Effector memory CD8-positive, alpha-beta T cell (primary cell): ENCODE results near the gene CAMTA1.

ENCODE experiments used
- ATAC-seq: fragments of 150-1000 bp; cut with Tn5 transposase; replicated peaks from 2 replicates; pipeline ENCODE4 v1.10.0; 2021; ENCODE audit warnings: mild to moderate bottlenecking, moderate library complexity
- DNase-seq, 3 experiments: peaks; one replicate each; pipeline ENCODE4 v3.0.0; 2021
- H3K27ac Mint-ChIP-seq, 2 donors: one replicate each; pipeline ENCODE4 v1.8.0; 2022; ENCODE audit warnings: mild to moderate bottlenecking in 2 of 2, mixed read lengths in 2 of 2, moderate library complexity in 2 of 2
- H3K27me3 Mint-ChIP-seq, 2 donors: one replicate each; pipeline ENCODE4 v1.8.0; 2022; ENCODE audit warnings: mixed read lengths in 2 of 2
- H3K36me3 Mint-ChIP-seq: one replicate; pipeline ENCODE4 v1.8.0; 2022; ENCODE audit warnings: mild to moderate bottlenecking, moderate library complexity, mixed read lengths; ENCODE audit not compliant: insufficient read depth
- H3K4me1 Mint-ChIP-seq, 2 donors: one replicate each; pipeline ENCODE4 v1.8.0; 2022; ENCODE audit warnings: low read depth in 2 of 2, mixed read lengths in 2 of 2
- H3K4me3 Mint-ChIP-seq, 2 donors: one replicate each; pipeline ENCODE4 v1.8.0; 2022; ENCODE audit warnings: mild to moderate bottlenecking in 2 of 2, mixed read lengths in 2 of 2, moderate library complexity in 2 of 2
- H3K9me3 Mint-ChIP-seq, 2 donors: one replicate each; pipeline ENCODE4 v1.8.0; 2022; ENCODE audit warnings: mixed read lengths in 2 of 2

Gene CAMTA1

GRCh38 chr1:7634546-7635240 lies 849.4 kb downstream of the CAMTA1 start:
- no peak for ATAC-seq
- Mint-ChIP-seq H3K4me3 (no peak overlapping the region), H3K27ac (no peak overlapping the region), H3K9me3 (no peaks in the 10 kb centered on the region), H3K36me3 (no peaks in the 10 kb centered on the region), H3K27me3 (peaks cover 55 to 63% of the 10 kb centered on the region in 2 donors), H3K4me1 (no peaks in the 10 kb centered on the region)
- no peak for DNase-seq

DNA sequence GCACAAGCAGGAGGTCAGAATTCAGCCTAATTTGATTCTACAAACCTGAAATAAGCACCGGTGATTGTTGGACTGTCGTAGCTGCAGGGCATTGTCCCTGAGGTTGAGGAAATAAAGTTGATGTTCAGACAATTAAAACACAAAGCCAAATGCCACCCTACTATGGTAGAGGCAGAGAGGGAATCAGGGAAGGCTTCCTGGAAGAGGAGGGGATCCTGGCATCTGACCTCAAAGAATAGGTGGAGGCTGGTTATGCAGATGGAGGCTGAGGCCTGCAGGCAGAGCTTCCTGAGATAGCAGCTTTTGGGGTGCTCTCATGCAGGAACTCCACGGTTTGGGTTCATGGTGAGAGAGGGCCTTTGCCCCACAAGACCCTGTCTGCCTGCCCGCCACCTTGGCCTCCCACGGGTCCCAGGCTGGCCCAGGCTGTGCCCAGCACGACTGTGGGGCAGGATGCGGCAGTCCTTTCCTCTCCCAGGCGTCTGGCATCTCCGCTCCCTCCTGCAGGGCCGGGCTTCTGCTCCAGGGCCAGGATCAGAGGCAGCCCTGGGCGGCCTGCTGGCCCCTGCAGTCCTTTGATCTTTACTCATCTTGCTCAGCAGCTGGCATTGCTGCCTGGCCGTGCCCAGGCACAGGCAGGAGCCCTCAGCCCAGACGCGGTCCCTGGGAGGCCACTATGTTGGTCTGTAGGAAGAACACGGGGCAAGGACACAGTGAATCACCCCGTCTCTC lies 851.7 kb downstream of the CAMTA1 start:
- H3K9me3 Mint-ChIP-seq = no peaks in the 10 kb centered on the region
- DNase-seq = no peak
- no peak overlapping the region for H3K27ac Mint-ChIP-seq
- no peak for ATAC-seq
- peaks cover 39 to 63% of the 10 kb centered on the region in 2 donors for H3K27me3 Mint-ChIP-seq
- no peaks in the 10 kb centered on the region for H3K36me3 Mint-ChIP-seq
- no peaks in the 10 kb centered on the region for H3K4me1 Mint-ChIP-seq
- no peak overlapping the region for H3K4me3 Mint-ChIP-seq

DNA sequence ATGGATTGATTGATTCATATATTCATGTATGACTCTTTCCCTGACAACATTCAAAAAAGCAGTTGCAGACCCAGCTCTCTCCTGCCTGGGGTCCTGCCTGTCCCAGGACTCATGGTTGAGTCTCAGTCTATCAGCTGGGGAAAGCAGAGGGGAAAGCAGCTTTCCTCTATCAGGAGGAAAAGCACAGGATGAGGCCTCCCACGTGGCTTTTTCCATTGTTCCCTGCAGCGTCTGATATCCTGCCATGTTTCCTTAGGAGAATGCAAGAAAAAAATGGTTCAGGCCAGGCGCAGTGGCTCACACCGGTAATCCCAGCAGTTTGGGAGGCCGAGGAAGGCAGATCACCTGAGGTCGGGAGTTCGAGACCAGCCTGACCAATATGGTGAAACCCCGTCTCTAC lies 852.8 kb downstream of the CAMTA1 start:
- DNase-seq = no peak

GRCh38 chr1:7639435-7640131 lies 854.3 kb downstream of the CAMTA1 start:
- Mint-ChIP-seq H3K4me1 (no peaks in the 10 kb centered on the region), H3K4me3 (no peak overlapping the region), H3K9me3 (no peaks in the 10 kb centered on the region), H3K36me3 (no peaks in the 10 kb centered on the region), H3K27me3 (peaks cover 16 to 51% of the 10 kb centered on the region in 2 donors), H3K27ac (no peak overlapping the region)
- DNase-seq = no peak
- ATAC-seq = no peak

More for the DNA sequence above, 852.8 kb downstream of the CAMTA1 start:
- no peaks in the 10 kb centered on the region for H3K36me3 Mint-ChIP-seq
- ATAC-seq = no peak
- H3K27me3 Mint-ChIP-seq = peaks cover 29 to 53% of the 10 kb centered on the region in 2 donors
- H3K4me3 Mint-ChIP-seq = no peak overlapping the region
- no peak overlapping the region for H3K27ac Mint-ChIP-seq
- no peaks in the 10 kb centered on the region for H3K9me3 Mint-ChIP-seq
- H3K4me1 Mint-ChIP-seq = no peaks in the 10 kb centered on the region

DNA sequence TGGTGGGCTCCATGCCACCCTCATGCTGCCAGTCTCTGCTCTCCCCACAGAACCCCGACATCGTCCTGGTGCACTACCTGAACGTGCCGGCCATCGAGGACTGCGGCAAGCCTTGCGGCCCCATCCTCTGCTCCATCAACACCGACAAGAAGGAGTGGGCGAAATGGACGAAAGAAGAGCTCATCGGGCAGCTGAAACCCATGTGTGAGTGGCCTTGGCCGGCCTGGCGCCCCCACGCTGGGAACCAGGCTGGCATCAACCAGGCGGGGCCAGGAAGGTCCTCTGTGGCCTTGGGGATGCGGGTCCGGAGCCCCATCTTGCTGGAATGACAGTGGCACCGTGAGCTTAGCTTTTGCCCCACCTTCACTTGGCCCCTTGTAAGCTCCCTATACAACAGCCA lies 855.1 kb downstream of the CAMTA1 start:
- no peaks in the 10 kb centered on the region for H3K4me1 Mint-ChIP-seq
- H3K4me3 Mint-ChIP-seq = no peak overlapping the region
- H3K27ac Mint-ChIP-seq = no peak overlapping the region

DNA sequence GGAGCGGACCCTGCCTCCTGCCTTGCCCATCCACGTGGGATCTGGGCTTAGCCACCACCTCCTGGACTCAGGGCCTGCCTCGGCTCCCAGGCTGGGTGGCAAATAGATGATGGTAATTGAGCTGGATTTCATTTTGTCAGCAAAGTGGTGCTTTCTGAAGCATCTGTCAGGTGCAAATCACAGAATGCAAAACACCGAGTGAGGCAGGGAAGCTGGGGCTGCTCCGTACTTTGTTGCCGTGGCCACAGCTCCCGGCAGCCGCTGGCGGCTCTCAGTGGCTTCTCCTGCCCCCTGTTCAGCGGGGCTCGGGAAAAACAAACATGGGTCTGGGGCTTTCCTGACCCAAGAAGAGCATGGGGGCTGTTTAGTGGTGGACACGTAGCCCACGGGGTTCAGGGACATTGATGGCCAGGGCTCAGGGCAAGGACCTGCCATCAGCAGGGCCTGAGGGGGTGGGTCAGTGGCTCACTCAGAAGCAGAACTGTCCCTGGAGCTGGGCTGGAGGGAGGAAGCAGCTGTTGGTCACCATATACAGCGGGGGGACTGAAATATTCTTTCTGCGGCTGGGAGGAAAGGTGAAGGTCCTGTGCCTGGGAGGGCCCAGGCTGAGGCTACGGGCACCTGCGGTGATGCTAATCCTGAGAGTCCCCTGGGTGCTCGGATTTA lies 855.8 kb downstream of the CAMTA1 start:
- Mint-ChIP-seq H3K9me3 (no peaks in the 10 kb centered on the region), H3K36me3 (no peaks in the 10 kb centered on the region), H3K27me3 (peaks cover 6 to 44% of the 10 kb centered on the region in 2 donors), H3K27ac (no peak overlapping the region), H3K4me3 (no peak overlapping the region), H3K4me1 (peaks cover 0 to under 1% of the 10 kb centered on the region in 2 donors)
- DNase-seq (no peak), ATAC-seq (no peak)

More for the DNA sequence above, 855.1 kb downstream of the CAMTA1 start:
- ATAC-seq = no peak
- H3K9me3 Mint-ChIP-seq = no peaks in the 10 kb centered on the region
- H3K27me3 Mint-ChIP-seq = peaks cover 11 to 44% of the 10 kb centered on the region in 2 donors
- no peaks in the 10 kb centered on the region for H3K36me3 Mint-ChIP-seq
- no peak for DNase-seq

- peaks cover 0 to 2% of the 10 kb centered on the region in 2 donors for H3K4me1 Mint-ChIP-seq
- no peaks in the 10 kb centered on the region for H3K9me3 Mint-ChIP-seq
- no peak overlapping the region for H3K27ac Mint-ChIP-seq
- no peak overlapping the region for H3K4me3 Mint-ChIP-seq
- DNase-seq (no peak), ATAC-seq (no peak)
- no peaks in the 10 kb centered on the region for H3K36me3 Mint-ChIP-seq
- peaks cover 4 to 44% of the 10 kb centered on the region in 2 donors for H3K27me3 Mint-ChIP-seq
Observed at GRCh38 chr1:7641587-7642417, 856.5 kb downstream of the CAMTA1 start.

DNA sequence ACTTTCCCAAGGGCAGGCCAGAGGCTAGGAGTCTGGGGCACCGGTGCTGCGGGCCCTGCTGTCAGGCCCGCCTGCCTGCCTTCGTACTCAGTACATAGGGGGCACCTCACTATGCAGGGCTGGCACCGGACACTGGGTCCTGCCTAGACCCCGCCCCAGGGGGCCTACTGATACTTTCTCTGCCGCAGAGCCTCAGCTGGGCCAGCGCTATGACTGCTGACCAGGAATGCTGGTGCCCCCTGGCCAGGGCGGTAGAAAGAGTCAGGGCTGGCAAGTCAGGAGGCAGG lies 857.1 kb downstream of the CAMTA1 start:
- Mint-ChIP-seq H3K4me1 (peaks cover 0 to 2% of the 10 kb centered on the region in 2 donors), H3K27me3 (peaks cover 4 to 44% of the 10 kb centered on the region in 2 donors), H3K27ac (no peak overlapping the region), H3K9me3 (no peaks in the 10 kb centered on the region), H3K36me3 (no peaks in the 10 kb centered on the region), H3K4me3 (no peak overlapping the region)
- DNase-seq (no peak), ATAC-seq (no peak)

- H3K27ac Mint-ChIP-seq = no peak overlapping the region
- no peak for DNase-seq
- H3K9me3 Mint-ChIP-seq = no peaks in the 10 kb centered on the region
- H3K4me3 Mint-ChIP-seq = no peak overlapping the region
- no peak for ATAC-seq
- H3K36me3 Mint-ChIP-seq = no peaks in the 10 kb centered on the region
- peaks cover 0 to 2% of the 10 kb centered on the region in 2 donors for H3K4me1 Mint-ChIP-seq
- H3K27me3 Mint-ChIP-seq = peaks cover 4 to 44% of the 10 kb centered on the region in 2 donors
Observed at GRCh38 chr1:7642781-7643529, 857.7 kb downstream of the CAMTA1 start.

- no peak overlapping the region for H3K4me3 Mint-ChIP-seq
- no peaks in the 10 kb centered on the region for H3K36me3 Mint-ChIP-seq
- H3K27ac Mint-ChIP-seq = no peak overlapping the region
- ATAC-seq = no peak
- DNase-seq = no peak
- no peaks in the 10 kb centered on the region for H3K9me3 Mint-ChIP-seq
- peaks cover 4 to 44% of the 10 kb centered on the region in 2 donors for H3K27me3 Mint-ChIP-seq
- peaks cover 0 to 2% of the 10 kb centered on the region in 2 donors for H3K4me1 Mint-ChIP-seq
Observed at GRCh38 chr1:7643530-7643929, 858.3 kb downstream of the CAMTA1 start.

DNA sequence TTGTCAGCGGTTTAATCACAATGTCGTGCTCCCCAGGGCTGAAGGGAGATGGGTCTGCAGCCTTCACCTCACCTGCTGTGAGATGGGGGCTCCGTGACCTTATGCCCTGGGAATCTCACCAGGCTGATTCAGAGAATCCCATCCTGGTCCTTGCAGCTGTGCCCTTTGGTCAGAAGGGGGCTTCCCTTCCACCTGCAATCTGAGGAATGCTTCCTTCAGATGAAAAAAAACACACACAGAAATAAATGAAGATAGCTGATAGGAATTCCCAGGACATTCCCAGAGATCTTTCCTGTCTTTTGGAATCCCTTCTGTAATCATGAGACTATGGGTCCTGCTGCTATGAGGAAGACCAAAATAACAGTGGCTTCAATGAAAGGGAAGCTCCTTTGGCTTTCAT lies 858.8 kb downstream of the CAMTA1 start:
- peaks cover 4 to 44% of the 10 kb centered on the region in 2 donors for H3K27me3 Mint-ChIP-seq
- ATAC-seq (no peak), DNase-seq (no peak)
- peaks cover 0 to 2% of the 10 kb centered on the region in 2 donors for H3K4me1 Mint-ChIP-seq
- no peaks in the 10 kb centered on the region for H3K36me3 Mint-ChIP-seq
- H3K9me3 Mint-ChIP-seq = no peaks in the 10 kb centered on the region
- H3K27ac Mint-ChIP-seq = no peak overlapping the region
- H3K4me3 Mint-ChIP-seq = no peak overlapping the region

GRCh38 chr1:7644961-7645750 lies 859.9 kb downstream of the CAMTA1 start:
- Mint-ChIP-seq H3K27ac (no peak overlapping the region), H3K27me3 (peaks cover 4 to 33% of the 10 kb centered on the region in 2 donors), H3K9me3 (no peaks in the 10 kb centered on the region), H3K36me3 (no peaks in the 10 kb centered on the region), H3K4me1 (peaks cover 0 to 2% of the 10 kb centered on the region in 2 donors), H3K4me3 (no peak overlapping the region)
- DNase-seq (no peak), ATAC-seq (no peak)
